ENCODE measurements around the gene CBX6. TPM values are rescaled to one million over a fixed set of nuclear protein-coding genes. Genes with fewer than 3 reads are reported as not detected.

Gene CBX6
- polyA plus RNA-seq, 1 donor, result 24.4 TPM

GRCh38 chr22:38820020-38820419, 52.0 kb downstream of the CBX6 start:
- DNase-seq (ENCODE audit: low read depth), result no peak

- DNase-seq (ENCODE audit: low read depth), result no peak
Measured at GRCh38 chr22:38819387-38819940, 52.6 kb downstream of the CBX6 start.

- no peak for DNase-seq (ENCODE audit: low read depth)
Measured at GRCh38 chr22:38817196-38817595, 54.8 kb downstream of the CBX6 start.

GRCh38 chr22:38815842-38816241, 56.2 kb downstream of the CBX6 start:
- DNase-seq (ENCODE audit: low read depth), result no peak

Other genes with a start within 250 kb of the CBX6 start
- 1.1 TPM for gene FAM227A, start 215.8 kb downstream of the CBX6 start, polyA plus RNA-seq (ENCODE audit: insufficient read length)
- 32.4 TPM for gene CBY1, start 215.6 kb downstream of the CBX6 start, polyA plus RNA-seq (ENCODE audit: insufficient read length)
- 79.4 TPM for gene TOMM22, start 190.3 kb downstream of the CBX6 start, polyA plus RNA-seq (ENCODE audit: insufficient read length)
- gene JOSD1, start 171.3 kb downstream of the CBX6 start, polyA plus RNA-seq (ENCODE audit: insufficient read length), result 30.9 TPM
- 32.0 TPM for gene GTPBP1, start 166.3 kb downstream of the CBX6 start, polyA plus RNA-seq (ENCODE audit: insufficient read length)
- 50.6 TPM for gene SUN2, start 116.2 kb downstream of the CBX6 start, polyA plus RNA-seq (ENCODE audit: insufficient read length)
- 12.5 TPM for gene DNAL4, start 78.1 kb downstream of the CBX6 start, polyA plus RNA-seq (ENCODE audit: insufficient read length)
- gene NPTXR, start 28.2 kb downstream of the CBX6 start, polyA plus RNA-seq (ENCODE audit: insufficient read length), result 4.9 TPM
- not detected for gene APOBEC3A, start 85.4 kb upstream of the CBX6 start, polyA plus RNA-seq (ENCODE audit: insufficient read length)
- 1.4 TPM for gene APOBEC3B, start 110.1 kb upstream of the CBX6 start, polyA plus RNA-seq (ENCODE audit: insufficient read length)
- gene APOBEC3C, start 142.0 kb upstream of the CBX6 start, polyA plus RNA-seq (ENCODE audit: insufficient read length), result 3.4 TPM
- gene APOBEC3D, start 148.9 kb upstream of the CBX6 start, polyA plus RNA-seq (ENCODE audit: insufficient read length), result 0.57 TPM
- 2.8 TPM for gene APOBEC3F, start 168.6 kb upstream of the CBX6 start, polyA plus RNA-seq (ENCODE audit: insufficient read length)
- 3.2 TPM for gene APOBEC3G, start 205.1 kb upstream of the CBX6 start, polyA plus RNA-seq (ENCODE audit: insufficient read length)
- gene APOBEC3H, start 225.0 kb upstream of the CBX6 start, polyA plus RNA-seq (ENCODE audit: insufficient read length), result not detected

All from forelimb muscle (tissue), 1 donor.